ENCODE data around the gene HORMAD2.

HORMAD2 gene

DNA sequence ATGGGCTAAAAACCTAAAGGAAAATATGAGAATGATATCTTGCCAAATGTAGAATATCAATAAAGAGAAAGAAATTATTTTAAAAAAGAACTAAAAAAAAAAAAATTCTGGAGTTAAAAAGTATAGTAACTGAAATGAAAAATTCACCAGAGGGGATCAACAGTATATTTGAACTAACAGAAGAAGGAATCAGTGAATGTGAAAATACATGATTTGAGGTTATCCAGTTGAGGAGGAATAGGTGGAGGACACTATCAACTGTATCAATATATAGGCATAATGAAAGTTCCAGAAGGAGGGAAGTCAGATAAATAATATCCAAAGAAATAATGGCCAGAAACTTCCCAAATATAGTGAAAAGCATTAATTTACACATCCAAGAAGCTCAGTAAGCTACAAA, 16.1 kb upstream of the HORMAD2 start:
- TF ChIP-seq, protein P1, sequence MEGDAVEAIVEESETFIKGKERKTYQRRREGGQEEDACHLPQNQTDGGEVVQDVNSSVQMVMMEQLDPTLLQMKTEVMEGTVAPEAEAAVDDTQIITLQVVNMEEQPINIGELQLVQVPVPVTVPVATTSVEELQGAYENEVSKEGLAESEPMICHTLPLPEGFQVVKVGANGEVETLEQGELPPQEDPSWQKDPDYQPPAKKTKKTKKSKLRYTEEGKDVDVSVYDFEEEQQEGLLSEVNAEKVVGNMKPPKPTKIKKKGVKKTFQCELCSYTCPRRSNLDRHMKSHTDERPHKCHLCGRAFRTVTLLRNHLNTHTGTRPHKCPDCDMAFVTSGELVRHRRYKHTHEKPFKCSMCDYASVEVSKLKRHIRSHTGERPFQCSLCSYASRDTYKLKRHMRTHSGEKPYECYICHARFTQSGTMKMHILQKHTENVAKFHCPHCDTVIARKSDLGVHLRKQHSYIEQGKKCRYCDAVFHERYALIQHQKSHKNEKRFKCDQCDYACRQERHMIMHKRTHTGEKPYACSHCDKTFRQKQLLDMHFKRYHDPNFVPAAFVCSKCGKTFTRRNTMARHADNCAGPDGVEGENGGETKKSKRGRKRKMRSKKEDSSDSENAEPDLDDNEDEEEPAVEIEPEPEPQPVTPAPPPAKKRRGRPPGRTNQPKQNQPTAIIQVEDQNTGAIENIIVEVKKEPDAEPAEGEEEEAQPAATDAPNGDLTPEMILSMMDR (IDR thresholded peaks at IDR 0.05; ENCODE audit: insufficient read depth, low read depth, low read length, missing control alignments) = no peak
- no peak for DNase-seq (ENCODE audit: low read depth)
- no peak overlapping the region for H3K4me3 ChIP-seq (ENCODE audit: low read depth, low read length)

DNA sequence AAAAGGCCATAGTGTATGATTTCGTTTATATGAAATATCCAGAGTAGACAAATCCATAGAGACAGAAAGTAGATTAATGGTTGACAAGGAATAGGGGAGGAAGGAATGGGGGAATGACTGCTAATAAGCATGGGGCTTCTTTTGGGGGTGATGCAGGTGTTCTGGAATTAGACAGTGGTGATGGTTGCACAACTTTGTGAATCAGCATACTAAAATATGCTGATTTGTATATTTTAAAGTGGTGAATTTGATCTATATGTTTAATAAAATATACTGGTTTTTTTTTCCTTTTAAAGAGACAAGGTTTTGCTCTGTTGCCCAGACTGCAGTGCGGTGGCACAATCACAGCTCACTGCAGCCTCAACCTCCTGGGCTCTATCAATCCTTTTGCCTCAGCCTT, 6.5 kb upstream of the HORMAD2 start:
- TF ChIP-seq, protein P1 (IDR thresholded peaks at IDR 0.05; ENCODE audit: insufficient read depth, low read depth, low read length, missing control alignments) = no peak
- no peak overlapping the region for H3K4me3 ChIP-seq (ENCODE audit: low read depth, low read length)
- DNase-seq (ENCODE audit: low read depth) = no peak

DNA sequence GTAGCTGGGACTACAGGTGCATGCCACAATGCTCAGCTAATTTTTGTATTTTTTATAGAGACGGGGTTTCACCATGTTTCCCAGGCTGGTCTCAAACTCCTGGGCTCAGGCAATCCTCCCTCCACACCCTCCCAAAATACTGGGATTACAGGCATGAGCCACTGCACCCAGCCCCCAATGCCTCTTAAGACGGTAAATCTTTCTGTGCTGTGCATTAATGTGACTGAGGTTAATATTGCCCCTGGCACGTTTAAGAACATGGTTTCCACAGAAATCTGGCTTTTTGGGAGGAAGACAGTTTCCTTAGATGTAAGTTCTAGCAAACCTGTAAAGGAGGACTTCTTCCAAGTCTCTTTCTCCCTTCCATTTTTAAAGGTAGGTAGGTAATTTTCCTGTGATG, 6.1 kb upstream of the HORMAD2 start:
- H3K4me3 ChIP-seq (ENCODE audit: low read depth, low read length) = no peak overlapping the region
- no peak for DNase-seq (ENCODE audit: low read depth)
- TF ChIP-seq, protein P1 (IDR thresholded peaks at IDR 0.05; ENCODE audit: insufficient read depth, low read depth, low read length, missing control alignments) = no peak

DNA sequence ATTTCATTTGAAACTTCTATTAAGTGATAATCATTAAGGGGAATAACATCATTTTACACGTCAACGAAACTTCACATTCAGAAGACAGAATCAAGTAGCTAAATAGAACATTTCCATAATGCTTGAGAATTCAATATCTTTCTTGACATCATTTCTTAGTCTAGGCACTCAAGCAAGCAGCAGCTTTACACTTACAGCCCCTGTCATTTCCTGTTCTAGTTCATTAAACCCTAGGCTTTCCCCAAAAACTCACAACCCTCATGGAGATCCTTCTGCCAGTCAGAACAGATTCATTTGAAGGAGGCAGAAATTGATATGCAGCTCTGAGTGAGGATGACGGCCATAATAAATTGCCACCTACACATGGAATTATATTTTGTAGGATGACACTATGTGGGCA, 5.3 kb upstream of the HORMAD2 start:
- DNase-seq (ENCODE audit: low read depth) = peak; percentile 21
- TF ChIP-seq, protein P1 (IDR thresholded peaks at IDR 0.05; ENCODE audit: insufficient read depth, low read depth, low read length, missing control alignments) = no peak
- no peak overlapping the region for H3K4me3 ChIP-seq (ENCODE audit: low read depth, low read length)

DNA sequence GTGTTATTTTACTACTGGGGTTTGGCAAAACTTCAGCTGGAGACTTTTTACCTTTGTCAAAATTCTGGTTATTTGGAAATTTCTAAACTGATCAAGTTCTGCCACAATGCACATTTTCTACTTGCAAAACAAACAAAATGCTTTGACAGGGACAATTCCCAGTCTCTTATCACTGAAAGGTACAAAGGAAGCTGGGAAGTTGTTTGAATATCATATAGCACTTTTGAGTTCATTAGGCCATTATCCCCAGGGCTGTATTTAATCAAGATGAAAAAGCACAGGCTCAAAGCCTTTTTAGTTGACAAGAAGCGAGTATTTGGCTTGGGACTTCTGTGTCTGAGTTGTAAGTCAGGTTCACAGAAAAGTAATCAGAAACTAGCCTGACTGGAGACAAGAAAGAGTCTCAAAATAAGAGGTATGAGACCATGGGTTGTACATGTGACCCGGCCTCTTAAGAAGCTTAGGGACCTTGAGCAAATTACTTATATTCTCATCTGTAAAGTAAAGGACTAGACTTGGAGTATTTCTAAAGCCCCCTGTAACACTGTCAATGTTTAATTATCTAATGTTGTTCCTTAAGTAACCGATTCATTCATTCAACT, 2.9 kb upstream of the HORMAD2 start:
- H3K4me3 ChIP-seq (ENCODE audit: low read depth, low read length) = no peak overlapping the region
- TF ChIP-seq, protein P1 (IDR thresholded peaks at IDR 0.05; ENCODE audit: insufficient read depth, low read depth, low read length, missing control alignments) = no peak
- DNase-seq (ENCODE audit: low read depth) = no peak

DNA sequence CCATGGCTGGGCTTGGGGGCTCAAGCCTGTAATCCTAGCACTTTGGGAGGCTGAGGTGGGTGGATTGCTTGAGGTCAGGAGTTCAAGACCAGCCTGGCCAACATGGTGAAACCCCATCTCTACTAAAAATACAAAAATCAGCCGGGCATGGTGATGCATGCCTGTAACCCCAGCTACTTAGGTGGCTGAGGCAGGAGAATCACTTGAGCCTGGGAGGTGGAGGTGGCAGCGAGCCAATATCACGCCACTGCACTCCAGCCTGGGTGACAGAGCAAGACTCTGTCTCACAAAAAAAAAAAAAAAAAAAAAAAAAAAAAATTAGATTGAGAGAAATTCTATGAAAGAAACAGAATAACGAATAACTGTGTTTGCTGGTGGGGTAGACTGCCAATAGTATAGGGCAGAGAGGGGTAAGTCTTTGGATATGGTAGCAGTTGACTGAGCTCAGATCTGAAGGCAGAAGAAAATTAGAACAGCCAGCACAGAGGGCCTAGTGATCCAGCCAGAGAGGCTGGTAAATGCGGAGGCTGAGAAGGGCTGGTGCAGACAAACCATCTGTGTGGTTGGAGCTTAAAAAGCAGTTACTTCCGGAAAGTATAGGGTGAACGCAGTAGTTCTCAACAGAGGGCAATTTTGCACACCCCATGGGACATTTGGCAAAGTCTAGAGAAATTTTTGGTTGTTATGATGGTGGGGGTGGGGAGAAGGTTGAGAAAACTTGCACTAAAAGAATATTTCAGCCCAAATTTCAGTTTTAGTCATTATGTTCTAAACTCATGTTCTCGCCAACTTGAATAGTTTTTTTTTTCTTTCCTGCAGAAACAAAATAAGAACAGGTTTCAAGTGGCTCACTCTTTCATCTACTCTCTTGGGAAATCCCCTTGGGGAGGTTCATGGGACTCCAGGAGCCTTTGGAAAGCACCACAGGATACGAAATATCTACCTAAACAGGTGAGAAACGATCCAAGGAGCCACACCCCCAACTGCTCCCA, 1.6 kb upstream of the HORMAD2 start:
- TF ChIP-seq, protein P1 (IDR thresholded peaks at IDR 0.05; ENCODE audit: insufficient read depth, low read depth, low read length, missing control alignments) = no peak
- peak; percentile 75 for DNase-seq (ENCODE audit: low read depth)

More for the DNA sequence above, 1.6 kb upstream of the HORMAD2 start:
- H3K4me3 ChIP-seq (ENCODE audit: low read depth, low read length) = peak overlapping the region; percentile 27
